WTC11 (cell line): ENCODE measurements around the gene IFITM10. TPM values are rescaled to one million over a fixed set of nuclear protein-coding genes. Genes with fewer than 3 reads are reported as not detected.
A peak's percentile ranks its signal among the peaks of the same experiment; 100 is the strongest.

Source experiments
- ATAC-seq: fragments of 200-7000 bp; cut with Tn5 transposase; 2 replicates; pipeline ENCODE4 v1.10.0; 2021; ENCODE audit warnings: mild to moderate bottlenecking, moderate library complexity
- CTCF ChIA-PET: fragments of 300-600 bp; sonication (Branson Sonifier 250); formaldehyde crosslinking; loops from one replicate; lab custom pipeline; 2021; ENCODE audit warnings: antibody characterized with exemption; lab: Charles Lee
- POLR2A ChIA-PET: fragments of 350-600 bp; sonication (Branson Sonifier 250); formaldehyde crosslinking; loops from one replicate; lab custom pipeline; 2021; ENCODE audit warnings: antibody characterized with exemption; lab: Charles Lee
- DNase-seq: peaks from one replicate; pipeline ENCODE4 v3.0.0; 2021; ENCODE audit warnings: low spot score
- H3K27ac Mint-ChIP-seq: 2 replicates; pipeline ENCODE4 v1.8.0; 2021; ENCODE audit warnings: mixed read lengths
- H3K27me3 Mint-ChIP-seq: 2 replicates; pipeline ENCODE4 v1.8.0; 2021; ENCODE audit warnings: low read depth, mild to moderate bottlenecking, moderate library complexity, mixed read lengths
- H3K36me3 Mint-ChIP-seq: 2 replicates; pipeline ENCODE4 v1.8.0; 2021; ENCODE audit warnings: mixed read lengths
- H3K4me1 Mint-ChIP-seq: 2 replicates; pipeline ENCODE4 v1.8.0; 2022; ENCODE audit warnings: mixed read lengths
- H3K4me3 Mint-ChIP-seq: 2 replicates; pipeline ENCODE4 v1.8.0; 2021; ENCODE audit warnings: mild to moderate bottlenecking, moderate library complexity, mixed read lengths
- H3K9me3 Mint-ChIP-seq: 2 replicates; pipeline ENCODE4 v1.8.0; 2021; ENCODE audit warnings: mixed read lengths
- CTCF ChIP-seq: fragments of 200-600 bp; IDR thresholded peaks from 2 replicates; pipeline ENCODE4 v1.8.0; 2022; ENCODE audit warnings: antibody characterized with exemption
- ESRRA ChIP-seq: sonication (generic); formaldehyde crosslinking; IDR thresholded peaks from 2 replicates; pipeline ENCODE4 v1.8.1; 2022; ENCODE audit warnings: mild to moderate bottlenecking, missing genetic modification reagents, borderline replicate concordance
- FOXP1 ChIP-seq: sonication (generic); formaldehyde crosslinking; IDR thresholded peaks from 2 replicates; pipeline ENCODE4 v1.8.0; 2022; ENCODE audit warnings: missing genetic modification reagents, mild to moderate bottlenecking, moderate library complexity, borderline replicate concordance
- HMGXB4 ChIP-seq: sonication (generic); formaldehyde crosslinking; IDR thresholded peaks from 2 replicates; pipeline ENCODE4 v1.8.1; 2023; ENCODE audit warnings: mild to moderate bottlenecking, moderate library complexity, missing genetic modification reagents
- PRRX2 ChIP-seq: fragments of 250-450 bp; sonication (Bioruptor Pico); IDR thresholded peaks from 2 replicates; pipeline ENCODE4 v1.8.0; 2021; ENCODE audit warnings: mild to moderate bottlenecking
- ZBTB43 ChIP-seq: sonication (generic); formaldehyde crosslinking; IDR thresholded peaks from 2 replicates; pipeline ENCODE4 v1.8.1; 2023; ENCODE audit warnings: mild to moderate bottlenecking, missing genetic modification reagents
- ZNF219 ChIP-seq: sonication (generic); formaldehyde crosslinking; IDR thresholded peaks from 2 replicates; pipeline ENCODE4 v1.8.0; 2023; ENCODE audit warnings: missing genetic modification reagents, mild to moderate bottlenecking, borderline replicate concordance
- ZNF317 ChIP-seq: sonication (generic); formaldehyde crosslinking; IDR thresholded peaks from 2 replicates; pipeline ENCODE4 v1.8.1; 2023; ENCODE audit warnings: low read depth, mild to moderate bottlenecking, moderate library complexity, missing genetic modification reagents, borderline replicate concordance
- ZNF671 ChIP-seq: fragments of 250-450 bp; sonication (Bioruptor Pico); IDR thresholded peaks from 2 replicates; pipeline ENCODE4 v1.8.0; 2021; ENCODE audit warnings: mild to moderate bottlenecking
- total RNA-seq: library from RNA; stranded (reverse); gene quantifications from 3 replicates; pipeline ENCODE4 v1.2.3, GENCODE V29; 2021
- TF ChIP-seq, protein P1 (sequence below): sonication (generic); formaldehyde crosslinking; conservative IDR thresholded peaks from 2 replicates; pipeline ENCODE4 v1.8.1; 2023; ENCODE audit warnings: mild to moderate bottlenecking, low read depth, missing genetic modification reagents, moderate library complexity
- TF ChIP-seq, protein P2 (sequence below): sonication (generic); formaldehyde crosslinking; IDR thresholded peaks from 2 replicates; pipeline ENCODE4 v1.8.1; 2023; ENCODE audit warnings: mild to moderate bottlenecking, missing genetic modification reagents
- TF ChIP-seq, protein P3 (sequence below): sonication (generic); formaldehyde crosslinking; IDR thresholded peaks from 2 replicates; pipeline ENCODE4 v1.8.0; 2022; ENCODE audit warnings: missing genetic modification reagents
- TF ChIP-seq, protein P4 (sequence below): sonication (generic); formaldehyde crosslinking; IDR thresholded peaks from 2 replicates; pipeline ENCODE4 v1.8.1; 2022; ENCODE audit warnings: low read depth, mild to moderate bottlenecking, moderate library complexity, missing genetic modification reagents, borderline replicate concordance

IFITM10 gene
- total RNA-seq, 1 experiment from 2014 or later, result 1.7 TPM

DNA sequence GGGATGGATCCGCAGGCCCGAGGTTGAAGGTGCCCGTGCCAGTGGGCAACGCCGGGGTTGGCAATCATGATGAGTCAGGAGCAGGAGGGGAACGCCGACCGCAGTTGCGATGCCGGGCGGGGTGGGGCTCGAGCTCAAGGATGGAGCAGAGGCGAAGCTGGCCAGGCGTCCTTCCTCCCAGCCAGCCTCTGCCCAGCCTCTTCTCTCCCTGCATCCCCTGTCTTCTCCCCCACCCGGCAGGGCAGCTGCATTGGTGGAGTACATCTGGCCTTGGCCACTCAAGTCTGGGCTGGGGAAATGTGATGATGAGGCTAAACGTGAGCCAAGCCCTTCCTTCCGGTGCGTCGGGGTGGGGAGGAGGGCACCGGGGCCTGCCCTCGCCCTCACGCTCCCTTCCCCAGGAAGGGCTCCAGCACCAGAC is 3.9 kb downstream of the IFITM10 start (continued):
- no peak for TF ChIP-seq CTCF
- TF ChIP-seq, protein P1, sequence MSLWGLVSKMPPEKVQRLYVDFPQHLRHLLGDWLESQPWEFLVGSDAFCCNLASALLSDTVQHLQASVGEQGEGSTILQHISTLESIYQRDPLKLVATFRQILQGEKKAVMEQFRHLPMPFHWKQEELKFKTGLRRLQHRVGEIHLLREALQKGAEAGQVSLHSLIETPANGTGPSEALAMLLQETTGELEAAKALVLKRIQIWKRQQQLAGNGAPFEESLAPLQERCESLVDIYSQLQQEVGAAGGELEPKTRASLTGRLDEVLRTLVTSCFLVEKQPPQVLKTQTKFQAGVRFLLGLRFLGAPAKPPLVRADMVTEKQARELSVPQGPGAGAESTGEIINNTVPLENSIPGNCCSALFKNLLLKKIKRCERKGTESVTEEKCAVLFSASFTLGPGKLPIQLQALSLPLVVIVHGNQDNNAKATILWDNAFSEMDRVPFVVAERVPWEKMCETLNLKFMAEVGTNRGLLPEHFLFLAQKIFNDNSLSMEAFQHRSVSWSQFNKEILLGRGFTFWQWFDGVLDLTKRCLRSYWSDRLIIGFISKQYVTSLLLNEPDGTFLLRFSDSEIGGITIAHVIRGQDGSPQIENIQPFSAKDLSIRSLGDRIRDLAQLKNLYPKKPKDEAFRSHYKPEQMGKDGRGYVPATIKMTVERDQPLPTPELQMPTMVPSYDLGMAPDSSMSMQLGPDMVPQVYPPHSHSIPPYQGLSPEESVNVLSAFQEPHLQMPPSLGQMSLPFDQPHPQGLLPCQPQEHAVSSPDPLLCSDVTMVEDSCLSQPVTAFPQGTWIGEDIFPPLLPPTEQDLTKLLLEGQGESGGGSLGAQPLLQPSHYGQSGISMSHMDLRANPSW (CRISPR knock-in tag), result no peak
- TF ChIP-seq ZNF317 (CRISPR knock-in tag), result no peak
- TF ChIP-seq, protein P2, sequence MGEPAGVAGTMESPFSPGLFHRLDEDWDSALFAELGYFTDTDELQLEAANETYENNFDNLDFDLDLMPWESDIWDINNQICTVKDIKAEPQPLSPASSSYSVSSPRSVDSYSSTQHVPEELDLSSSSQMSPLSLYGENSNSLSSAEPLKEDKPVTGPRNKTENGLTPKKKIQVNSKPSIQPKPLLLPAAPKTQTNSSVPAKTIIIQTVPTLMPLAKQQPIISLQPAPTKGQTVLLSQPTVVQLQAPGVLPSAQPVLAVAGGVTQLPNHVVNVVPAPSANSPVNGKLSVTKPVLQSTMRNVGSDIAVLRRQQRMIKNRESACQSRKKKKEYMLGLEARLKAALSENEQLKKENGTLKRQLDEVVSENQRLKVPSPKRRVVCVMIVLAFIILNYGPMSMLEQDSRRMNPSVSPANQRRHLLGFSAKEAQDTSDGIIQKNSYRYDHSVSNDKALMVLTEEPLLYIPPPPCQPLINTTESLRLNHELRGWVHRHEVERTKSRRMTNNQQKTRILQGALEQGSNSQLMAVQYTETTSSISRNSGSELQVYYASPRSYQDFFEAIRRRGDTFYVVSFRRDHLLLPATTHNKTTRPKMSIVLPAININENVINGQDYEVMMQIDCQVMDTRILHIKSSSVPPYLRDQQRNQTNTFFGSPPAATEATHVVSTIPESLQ (CRISPR knock-in tag), result no peak
- TF ChIP-seq, all 79 proteins: peak for 0

DNA sequence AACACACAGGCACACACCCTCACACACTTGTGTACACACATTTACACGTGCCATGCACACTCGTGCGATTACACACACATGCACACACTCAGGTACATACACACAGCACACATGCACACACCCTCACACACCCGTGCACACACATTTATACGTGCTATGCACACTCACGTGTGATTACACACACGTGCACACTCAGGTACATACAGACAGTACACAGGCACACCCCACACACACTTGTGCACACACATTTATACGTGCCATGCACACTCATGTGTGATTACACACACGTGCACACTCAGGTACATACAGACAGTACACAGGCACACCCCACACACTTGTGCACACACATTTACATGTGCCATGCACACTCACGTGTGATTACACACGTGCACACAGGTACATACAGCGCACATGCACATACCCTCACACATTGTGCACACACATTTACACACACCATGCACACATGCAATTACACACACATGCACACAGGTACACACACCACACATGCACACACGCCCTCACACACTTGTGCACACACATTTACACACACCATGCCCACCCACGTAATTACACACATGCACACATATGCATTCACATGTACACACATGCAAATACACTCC is 4.6 kb downstream of the IFITM10 start:
- DNase-seq, result no peak
- TF ChIP-seq ZBTB43 (CRISPR knock-in tag) (peak; percentile 81), HMGXB4 (no peak)
- Mint-ChIP-seq H3K4me3 (no peak overlapping the region; the same call in 1 of the 2 replicates), H3K27ac (no peak overlapping the region; the same call in 1 of the 2 replicates), H3K4me1 (peaks cover 12% of the 10 kb centered on the region), H3K9me3 (peaks cover 12% of the 10 kb centered on the region), H3K36me3 (peaks cover 10% of the 10 kb centered on the region), H3K27me3 (peaks cover 51% of the 10 kb centered on the region)
- no peak for ATAC-seq
- POLR2A ChIA-PET, result no interaction called here
- CTCF ChIA-PET, result interaction anchor here (1.5 kb wide), 1 partner anchor 52 kb away, joined by 3 read pairs; no protein-coding TSS in a partner anchor

GRCh38 chr11:1744891-1745700 is 5.3 kb downstream of the IFITM10 start:
- no peak for DNase-seq
- ATAC-seq, result no peak
- Mint-ChIP-seq H3K36me3 (peaks cover 10% of the 10 kb centered on the region), H3K27me3 (peaks cover 51% of the 10 kb centered on the region), H3K27ac (no peak overlapping the region), H3K4me1 (peaks cover 7% of the 10 kb centered on the region), H3K9me3 (peaks cover 12% of the 10 kb centered on the region), H3K4me3 (no peak overlapping the region)
- ChIA-PET CTCF (interaction anchor here (1.5 to 1.7 kb wide), 2 partner anchors 51 to 80 kb away, joined by 3 to 5 read pairs; no protein-coding TSS in a partner anchor), POLR2A (no interaction called here)
- no peak for TF ChIP-seq ZNF219 (CRISPR knock-in tag)
- TF ChIP-seq ZNF671 (CRISPR knock-in tag), result no peak
- TF ChIP-seq ESRRA (CRISPR knock-in tag), result no peak
- TF ChIP-seq FOXP1, result no peak
- TF ChIP-seq, protein P3, sequence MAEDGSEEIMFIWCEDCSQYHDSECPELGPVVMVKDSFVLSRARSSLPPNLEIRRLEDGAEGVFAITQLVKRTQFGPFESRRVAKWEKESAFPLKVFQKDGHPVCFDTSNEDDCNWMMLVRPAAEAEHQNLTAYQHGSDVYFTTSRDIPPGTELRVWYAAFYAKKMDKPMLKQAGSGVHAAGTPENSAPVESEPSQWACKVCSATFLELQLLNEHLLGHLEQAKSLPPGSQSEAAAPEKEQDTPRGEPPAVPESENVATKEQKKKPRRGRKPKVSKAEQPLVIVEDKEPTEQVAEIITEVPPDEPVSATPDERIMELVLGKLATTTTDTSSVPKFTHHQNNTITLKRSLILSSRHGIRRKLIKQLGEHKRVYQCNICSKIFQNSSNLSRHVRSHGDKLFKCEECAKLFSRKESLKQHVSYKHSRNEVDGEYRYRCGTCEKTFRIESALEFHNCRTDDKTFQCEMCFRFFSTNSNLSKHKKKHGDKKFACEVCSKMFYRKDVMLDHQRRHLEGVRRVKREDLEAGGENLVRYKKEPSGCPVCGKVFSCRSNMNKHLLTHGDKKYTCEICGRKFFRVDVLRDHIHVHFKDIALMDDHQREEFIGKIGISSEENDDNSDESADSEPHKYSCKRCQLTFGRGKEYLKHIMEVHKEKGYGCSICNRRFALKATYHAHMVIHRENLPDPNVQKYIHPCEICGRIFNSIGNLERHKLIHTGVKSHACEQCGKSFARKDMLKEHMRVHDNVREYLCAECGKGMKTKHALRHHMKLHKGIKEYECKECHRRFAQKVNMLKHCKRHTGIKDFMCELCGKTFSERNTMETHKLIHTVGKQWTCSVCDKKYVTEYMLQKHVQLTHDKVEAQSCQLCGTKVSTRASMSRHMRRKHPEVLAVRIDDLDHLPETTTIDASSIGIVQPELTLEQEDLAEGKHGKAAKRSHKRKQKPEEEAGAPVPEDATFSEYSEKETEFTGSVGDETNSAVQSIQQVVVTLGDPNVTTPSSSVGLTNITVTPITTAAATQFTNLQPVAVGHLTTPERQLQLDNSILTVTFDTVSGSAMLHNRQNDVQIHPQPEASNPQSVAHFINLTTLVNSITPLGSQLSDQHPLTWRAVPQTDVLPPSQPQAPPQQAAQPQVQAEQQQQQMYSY, result no peak
- TF ChIP-seq PRRX2, result no peak
- TF ChIP-seq, protein P4, sequence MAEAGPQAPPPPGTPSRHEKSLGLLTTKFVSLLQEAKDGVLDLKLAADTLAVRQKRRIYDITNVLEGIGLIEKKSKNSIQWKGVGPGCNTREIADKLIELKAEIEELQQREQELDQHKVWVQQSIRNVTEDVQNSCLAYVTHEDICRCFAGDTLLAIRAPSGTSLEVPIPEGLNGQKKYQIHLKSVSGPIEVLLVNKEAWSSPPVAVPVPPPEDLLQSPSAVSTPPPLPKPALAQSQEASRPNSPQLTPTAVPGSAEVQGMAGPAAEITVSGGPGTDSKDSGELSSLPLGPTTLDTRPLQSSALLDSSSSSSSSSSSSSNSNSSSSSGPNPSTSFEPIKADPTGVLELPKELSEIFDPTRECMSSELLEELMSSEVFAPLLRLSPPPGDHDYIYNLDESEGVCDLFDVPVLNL (CRISPR knock-in tag), result no peak
- no peak for TF ChIP-seq ZBTB43 (CRISPR knock-in tag)
